Pancreas (tissue), 10 donors: Measurements from ENCODE around the gene KRTAP10-6. TPM values are rescaled to one million over a fixed set of nuclear protein-coding genes. Genes with fewer than 3 reads are reported as not detected.

Source experiments
- ATAC-seq, 4 donors: fragments of 200-7000 bp; cut with Tn5 transposase; one replicate each; pipeline versions ENCODE4 v1.8.0 to v1.9.1; 2020; ENCODE audit warnings: mild to moderate bottlenecking in 4 of 4, moderate library complexity in 4 of 4
- DNase-seq, 6 donors: peaks; one replicate each; pipeline ENCODE4 v3.0.0-alpha.2; 2020
- FAIRE-seq: peaks from 2 replicates; lab custom pipeline; 2012; peaks lifted over from hg19 to GRCh38; lab: Jason Lieb, UNC
- H3K27ac ChIP-seq, 4 donors: fragments of 200-600 bp; sonication (generic); 1 replicate in 3 of 4; 2 replicates in 1 of 4; pipeline versions ENCODE4 v1.5.0 to v1.8.0; 2020
- H3K27me3 ChIP-seq, 4 donors: fragments of 200-600 bp; one replicate each; pipeline ENCODE4 v1.8.0; 2021
- H3K36me3 ChIP-seq, 3 donors: fragments of 200-600 bp; sonication (generic) in 1 of 3; one replicate each; pipeline versions ENCODE4 v1.5.0 to v1.8.0; 2020 to 2021
- H3K4me1 ChIP-seq, 3 donors: fragments of 200-600 bp; one replicate each; pipeline ENCODE4 v1.8.0; 2021
- H3K4me3 ChIP-seq, 4 donors: fragments of 200-600 bp; sonication (generic) in 2 of 4; one replicate each; pipeline versions ENCODE4 v1.5.0 to v1.8.0; 2020 to 2021
- H3K9me3 ChIP-seq, 4 donors: fragments of 200-600 bp; one replicate each; pipeline ENCODE4 v1.8.0; 2021
- WGBS, 2 donors: extraction: QIAGEN DNeasy Blood & Tissue Kit; methylation state at CpG; one replicate each; pipeline ENCODE4 v1.1.7; 2013; 5-methylcytosine and 5-hydroxymethylcytosine counted together
- intact Hi-C, 3 donors: fragments of 100-400 bp; cut with DNase I; formaldehyde crosslinking; loops; one replicate each; pipeline versions ENCODE4 v1.11.1 to v1.14.2; 2022
- polyA plus RNA-seq, 2 donors: library from polyadenylated mRNA; stranded (reverse); fragments of 200-250 nt; gene quantifications; one replicate each; pipeline ENCODE4 v1.2.3, GENCODE V29; 2013
- total RNA-seq, 6 donors: library from RNA; stranded (reverse); fragmentation: NEBNext Ultra II Directional in 4 of 6; extraction: Animal tissue kit (Norgen Biotek cat#: 25700) in 4 of 6; gene quantifications; one replicate each; pipeline versions ENCODE4 v1.2.1 to v1.2.4, GENCODE V29; 2021 to 2023
- TF ChIP-seq, protein P1 (sequence below), 4 donors: fragments of 200-600 bp; sonication (generic) in 3 of 4; IDR thresholded peaks; one replicate each; pipeline versions ENCODE4 v1.5.0 to v1.8.0; 2021; ENCODE audit warnings: antibody characterized with exemption in 4 of 4
- donor health status: healthy with polysubstance abuse.
- donor health status: DM: no; HTN: no; CAD: no; lungs with moderate emphysema.
- donor health status: DM: no; HTN: no; CAD: no.
- donor health status: control.
- donor health status: control.
- donor health status: Bipolar disorder and iron deficiency.
- donor health status: DM: yes; HTN: yes; CAD: no.
- donor health status: DM: no; HTN: no; CAD: no.
- donor health status: DM: no; HTN: no; CAD: no.
- donor health status: DM: yes; HTN: yes; CAD: no.

Gene KRTAP10-6
- total and polyA plus RNA-seq, 8 donors, result not detected

DNA sequence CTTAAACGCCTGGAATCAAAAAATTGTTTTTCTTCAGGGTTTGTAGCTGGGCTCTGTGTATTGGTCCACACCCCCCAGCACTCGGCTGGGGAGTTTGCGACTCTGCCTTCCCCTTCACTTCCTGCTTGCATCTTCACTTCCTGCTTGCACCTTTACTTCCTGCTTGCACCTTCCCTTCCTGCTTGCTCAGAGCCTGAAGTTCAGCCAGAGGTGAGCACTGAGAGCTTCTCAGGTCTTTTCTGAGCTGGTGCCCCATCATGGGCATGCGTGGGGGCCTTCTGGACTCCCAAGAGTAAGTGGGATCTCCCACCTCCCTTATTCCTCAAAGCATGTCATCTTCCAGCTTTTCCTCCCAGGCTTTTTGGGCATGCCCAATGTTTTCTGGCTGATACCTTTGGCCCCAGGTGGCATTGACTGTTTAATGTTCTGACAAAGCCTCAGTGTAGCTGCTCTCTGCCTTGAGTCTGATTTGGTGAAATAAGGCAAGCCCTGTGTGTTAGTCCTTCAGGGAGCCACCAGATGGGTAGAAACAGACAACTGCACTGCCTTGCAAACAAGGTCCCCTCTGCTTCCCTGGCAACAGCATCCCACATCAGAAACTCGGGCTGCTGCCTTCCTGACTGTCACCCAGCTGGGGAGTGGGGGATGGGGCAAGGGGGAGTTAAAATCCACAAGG is 44.5 kb downstream of the KRTAP10-6 start:
- FAIRE-seq, result no peak
- H3K4me3 ChIP-seq, result no peak overlapping the region
- H3K9me3 ChIP-seq, result no peaks in the 10 kb centered on the region
- no peak for ATAC-seq
- no peaks in the 10 kb centered on the region for H3K4me1 ChIP-seq
- TF ChIP-seq, protein P1, sequence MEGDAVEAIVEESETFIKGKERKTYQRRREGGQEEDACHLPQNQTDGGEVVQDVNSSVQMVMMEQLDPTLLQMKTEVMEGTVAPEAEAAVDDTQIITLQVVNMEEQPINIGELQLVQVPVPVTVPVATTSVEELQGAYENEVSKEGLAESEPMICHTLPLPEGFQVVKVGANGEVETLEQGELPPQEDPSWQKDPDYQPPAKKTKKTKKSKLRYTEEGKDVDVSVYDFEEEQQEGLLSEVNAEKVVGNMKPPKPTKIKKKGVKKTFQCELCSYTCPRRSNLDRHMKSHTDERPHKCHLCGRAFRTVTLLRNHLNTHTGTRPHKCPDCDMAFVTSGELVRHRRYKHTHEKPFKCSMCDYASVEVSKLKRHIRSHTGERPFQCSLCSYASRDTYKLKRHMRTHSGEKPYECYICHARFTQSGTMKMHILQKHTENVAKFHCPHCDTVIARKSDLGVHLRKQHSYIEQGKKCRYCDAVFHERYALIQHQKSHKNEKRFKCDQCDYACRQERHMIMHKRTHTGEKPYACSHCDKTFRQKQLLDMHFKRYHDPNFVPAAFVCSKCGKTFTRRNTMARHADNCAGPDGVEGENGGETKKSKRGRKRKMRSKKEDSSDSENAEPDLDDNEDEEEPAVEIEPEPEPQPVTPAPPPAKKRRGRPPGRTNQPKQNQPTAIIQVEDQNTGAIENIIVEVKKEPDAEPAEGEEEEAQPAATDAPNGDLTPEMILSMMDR (IDR thresholded peaks at IDR 0.05), result no peak
- WGBS, 2 donors, result 40% methylated on average over 5 of the region's 5 CpGs
- H3K36me3 ChIP-seq, result no peaks in the 10 kb centered on the region
- no peak overlapping the region for H3K27ac ChIP-seq
- H3K27me3 ChIP-seq, result no peaks in the 10 kb centered on the region
- DNase-seq, result no peak
- intact Hi-C loops, result no loop called here

DNA sequence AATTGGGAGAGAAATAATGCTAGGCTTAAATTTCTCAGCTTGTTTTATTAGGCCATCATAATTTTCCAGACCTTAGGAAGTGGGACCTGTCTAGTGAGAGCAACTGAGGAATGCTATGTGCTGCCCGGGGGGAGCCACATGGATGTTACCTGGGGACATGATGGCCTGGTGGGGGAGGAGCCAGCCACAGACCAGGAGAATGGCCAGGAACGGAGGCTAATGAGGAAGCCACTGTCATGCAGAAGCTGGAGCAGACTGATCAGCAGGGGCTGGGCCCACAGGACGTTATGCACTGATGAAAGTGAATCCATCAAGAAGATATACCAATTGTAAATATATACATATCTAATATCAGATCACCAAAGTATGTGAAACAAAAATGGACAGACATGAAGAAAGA is 47.7 kb downstream of the KRTAP10-6 start:
- Histone ChIP-seq H3K4me3 (no peak overlapping the region), H3K9me3 (no peaks in the 10 kb centered on the region), H3K27me3 (no peaks in the 10 kb centered on the region), H3K36me3 (no peaks in the 10 kb centered on the region), H3K27ac (no peak overlapping the region), H3K4me1 (no peaks in the 10 kb centered on the region)
- intact Hi-C loops, result no loop called here
- TF ChIP-seq, protein P1 (IDR thresholded peaks at IDR 0.05), result no peak
- ATAC-seq (no peak), DNase-seq (no peak), FAIRE-seq (no peak)
- 54 to 71% methylated on average over 3 of the region's 3 CpGs for WGBS, 2 donors

DNA sequence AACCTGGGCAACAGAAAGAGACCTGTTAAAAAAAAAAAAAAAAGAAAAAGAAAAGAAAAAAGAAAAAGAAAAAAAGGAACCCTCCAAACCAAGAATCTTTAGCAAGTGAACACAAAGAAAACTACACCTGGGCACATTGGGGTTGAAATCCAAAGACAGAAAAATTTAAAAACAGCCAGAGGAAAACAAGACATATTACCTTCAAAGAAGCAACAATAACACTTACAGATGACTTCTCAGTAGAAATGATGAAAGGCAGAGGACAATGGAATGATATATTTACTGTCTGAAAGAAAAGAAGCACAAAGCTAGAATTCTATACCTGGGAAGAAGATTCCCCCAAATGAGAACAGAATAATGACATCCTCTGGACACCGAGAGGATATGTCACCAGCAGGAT is 49.6 kb downstream of the KRTAP10-6 start:
- no peaks in the 10 kb centered on the region for H3K36me3 ChIP-seq
- no peak for DNase-seq
- WGBS, 2 donors, result 65 to 75% methylated on average over 1 of the region's 1 CpG
- intact Hi-C loops, result no loop called here
- TF ChIP-seq, protein P1 (IDR thresholded peaks at IDR 0.05), result no peak
- no peaks in the 10 kb centered on the region for H3K27me3 ChIP-seq
- H3K4me3 ChIP-seq, result no peak overlapping the region
- no peak overlapping the region for H3K27ac ChIP-seq
- no peaks in the 10 kb centered on the region for H3K4me1 ChIP-seq
- no peaks in the 10 kb centered on the region for H3K9me3 ChIP-seq
- no peak for ATAC-seq
- FAIRE-seq, result no peak

Other genes starting within 250 kb of the KRTAP10-6 start
- gene TRPM2, start 238.9 kb downstream of the KRTAP10-6 start, total RNA-seq, result 1 to 10 TPM in 3 of 6 donors, under 1 TPM in 3; 0.46 to 8.7 (median 1.3) TPM
- gene TRPM2, start 238.9 kb downstream of the KRTAP10-6 start, polyA plus RNA-seq, result 1 to 10 TPM; 4.0 to 5.0 TPM
- 1 to 10 TPM in 1 of 6 donors, under 1 TPM in 5; 0.35 to 1.7 (median 0.45) TPM for gene LRRC3, start 137.0 kb downstream of the KRTAP10-6 start, total RNA-seq
- under 1 TPM; 0.46 to 0.66 TPM for gene LRRC3, start 137.0 kb downstream of the KRTAP10-6 start, polyA plus RNA-seq
- gene KRTAP10-1, start 52.3 kb downstream of the KRTAP10-6 start, total RNA-seq, result not detected
- not detected for gene KRTAP10-1, start 52.3 kb downstream of the KRTAP10-6 start, polyA plus RNA-seq
- gene KRTAP10-2, start 41.0 kb downstream of the KRTAP10-6 start, total RNA-seq, result not detected
- gene KRTAP10-2, start 41.0 kb downstream of the KRTAP10-6 start, polyA plus RNA-seq, result not detected
- gene KRTAP10-3, start 33.7 kb downstream of the KRTAP10-6 start, total RNA-seq, result not detected
- not detected for gene KRTAP10-3, start 33.7 kb downstream of the KRTAP10-6 start, polyA plus RNA-seq
- not detected for gene KRTAP10-4, start 18.8 kb downstream of the KRTAP10-6 start, total RNA-seq
- not detected for gene KRTAP10-4, start 18.8 kb downstream of the KRTAP10-6 start, polyA plus RNA-seq
- gene KRTAP10-5, start 11.9 kb downstream of the KRTAP10-6 start, total RNA-seq, result not detected
- gene KRTAP10-5, start 11.9 kb downstream of the KRTAP10-6 start, polyA plus RNA-seq, result not detected
- gene KRTAP10-7, start 8.1 kb upstream of the KRTAP10-6 start, total RNA-seq, result not detected
- not detected for gene KRTAP10-7, start 8.1 kb upstream of the KRTAP10-6 start, polyA plus RNA-seq
- gene KRTAP10-8, start 19.6 kb upstream of the KRTAP10-6 start, total RNA-seq, result not detected
- not detected for gene KRTAP10-8, start 19.6 kb upstream of the KRTAP10-6 start, polyA plus RNA-seq
- not detected for gene KRTAP10-9, start 34.6 kb upstream of the KRTAP10-6 start, total RNA-seq
- not detected for gene KRTAP10-9, start 34.6 kb upstream of the KRTAP10-6 start, polyA plus RNA-seq
- not detected for gene KRTAP10-10, start 44.9 kb upstream of the KRTAP10-6 start, total RNA-seq
- not detected for gene KRTAP10-10, start 44.9 kb upstream of the KRTAP10-6 start, polyA plus RNA-seq
- gene KRTAP10-11, start 53.9 kb upstream of the KRTAP10-6 start, total RNA-seq, result not detected
- not detected for gene KRTAP10-11, start 53.9 kb upstream of the KRTAP10-6 start, polyA plus RNA-seq
- gene KRTAP12-4, start 62.2 kb upstream of the KRTAP10-6 start, total RNA-seq, result not detected
- gene KRTAP12-4, start 62.2 kb upstream of the KRTAP10-6 start, polyA plus RNA-seq, result not detected
- gene KRTAP12-3, start 65.4 kb upstream of the KRTAP10-6 start, total RNA-seq, result not detected
- gene KRTAP12-3, start 65.4 kb upstream of the KRTAP10-6 start, polyA plus RNA-seq, result not detected
- gene KRTAP12-2, start 74.4 kb upstream of the KRTAP10-6 start, total RNA-seq, result not detected
- not detected for gene KRTAP12-2, start 74.4 kb upstream of the KRTAP10-6 start, polyA plus RNA-seq
- not detected for gene KRTAP12-1, start 89.7 kb upstream of the KRTAP10-6 start, total RNA-seq
- not detected for gene KRTAP12-1, start 89.7 kb upstream of the KRTAP10-6 start, polyA plus RNA-seq
- not detected for gene KRTAP10-12, start 104.7 kb upstream of the KRTAP10-6 start, total RNA-seq
- gene KRTAP10-12, start 104.7 kb upstream of the KRTAP10-6 start, polyA plus RNA-seq, result not detected
- gene TSPEAR, start 119.1 kb upstream of the KRTAP10-6 start, total RNA-seq, result under 1 TPM in 5 of 6 donors, not detected in 1; 0.05 to 0.31 (median 0.17) TPM
- gene TSPEAR, start 119.1 kb upstream of the KRTAP10-6 start, polyA plus RNA-seq, result 1 to 10 TPM in 1 of 2 donors, under 1 TPM in 1; 0.42 to 1.4 TPM
- gene UBE2G2, start 209.3 kb upstream of the KRTAP10-6 start, total RNA-seq, result 10 to 100 TPM; 30.5 to 48.0 (median 39.7) TPM
- gene UBE2G2, start 209.3 kb upstream of the KRTAP10-6 start, polyA plus RNA-seq, result 10 to 100 TPM; 44.6 to 53.2 TPM
- gene SUMO3, start 225.6 kb upstream of the KRTAP10-6 start, total RNA-seq, result 10 to 100 TPM; 17.3 to 29.1 (median 21.7) TPM
- 10 to 100 TPM; 14.0 to 29.1 TPM for gene SUMO3, start 225.6 kb upstream of the KRTAP10-6 start, polyA plus RNA-seq